SK-N-SH treated with all-trans-retinoic acid at 6 μM for 48 hours (cell line): ENCODE measurements around the gene RCAN1.
"Not testable (repeated sequence)": the region's sequence is repeated elsewhere in the genome, so short reads cannot be mapped to it uniquely, and the experiment has no call there.

Source experiments
- ATAC-seq: fragments of 200-7000 bp; cut with Tn5 transposase; 3 replicates; pipeline ENCODE4 v1.9.1; 2020; ENCODE audit warnings: mild to moderate bottlenecking, moderate library complexity
- ARNTL ChIP-seq: fragments of 450-650 bp; formaldehyde crosslinking; IDR thresholded peaks from 2 replicates; pipeline ENCODE4 v1.5.0; 2020; ENCODE audit warnings: low read depth, mild to moderate bottlenecking, moderate library complexity, borderline replicate concordance
- BACH2 ChIP-seq: fragments of 250-450 bp; sonication (Bioruptor Pico); IDR thresholded peaks from 2 replicates; pipeline ENCODE4 v1.9.0; 2021; ENCODE audit warnings: mild to moderate bottlenecking, borderline replicate concordance
- CSDC2 ChIP-seq: fragments of 250-450 bp; sonication (Bioruptor Pico); IDR thresholded peaks from 2 replicates; pipeline ENCODE4 v1.5.0; 2020; ENCODE audit warnings: mild to moderate bottlenecking, moderate library complexity
- ESRRG ChIP-seq: fragments of 250-450 bp; sonication (Bioruptor Pico); IDR thresholded peaks from 2 replicates; pipeline ENCODE4 v1.6.1; 2021; ENCODE audit warnings: mild to moderate bottlenecking
- GLIS3 ChIP-seq: fragments of 250-450 bp; sonication (Bioruptor Pico); IDR thresholded peaks from 2 replicates; pipeline ENCODE4 v1.5.0; 2020; ENCODE audit warnings: mild to moderate bottlenecking, moderate library complexity
- ISL1 ChIP-seq: fragments of 250-450 bp; sonication (Bioruptor Pico); IDR thresholded peaks from 2 replicates; pipeline ENCODE4 v2.1.2; 2022; ENCODE audit warnings: mild to moderate bottlenecking, moderate library complexity
- OSR1 ChIP-seq: fragments of 250-450 bp; sonication (Bioruptor Pico); IDR thresholded peaks from 2 replicates; pipeline ENCODE4 v1.8.0; 2022; ENCODE audit warnings: moderate library complexity, mild to moderate bottlenecking, inconsistent platforms
- PPARA ChIP-seq: fragments of 250-450 bp; sonication (Bioruptor Pico); IDR thresholded peaks from 2 replicates; pipeline ENCODE4 v1.5.0; 2020; ENCODE audit warnings: mild to moderate bottlenecking, borderline replicate concordance
- RARB ChIP-seq: fragments of 250-450 bp; sonication (Bioruptor Pico); IDR thresholded peaks from 2 replicates; pipeline ENCODE4 v1.8.0; 2021; ENCODE audit warnings: mild to moderate bottlenecking, moderate library complexity
- SNAI2 ChIP-seq: fragments of 250-450 bp; sonication (Bioruptor Pico); IDR thresholded peaks from 2 replicates; pipeline ENCODE4 v1.5.0; 2020; ENCODE audit warnings: mild to moderate bottlenecking, moderate library complexity
- TOX ChIP-seq: fragments of 250-450 bp; sonication (Bioruptor Pico); IDR thresholded peaks from 2 replicates; pipeline ENCODE4 v1.8.0; 2021; ENCODE audit warnings: mild to moderate bottlenecking, moderate library complexity, borderline replicate concordance
- TSHZ2 ChIP-seq: fragments of 250-450 bp; sonication (Bioruptor Pico); IDR thresholded peaks from 2 replicates; pipeline ENCODE4 v1.5.0; 2020; ENCODE audit warnings: mild to moderate bottlenecking, moderate library complexity
- ZC3H10 ChIP-seq: fragments of 250-450 bp; sonication (Bioruptor Pico); IDR thresholded peaks from 2 replicates; pipeline ENCODE4 v1.5.1; 2021; ENCODE audit warnings: mild to moderate bottlenecking, moderate library complexity
- ZFP3 ChIP-seq: fragments of 250-450 bp; sonication (Bioruptor Pico); IDR thresholded peaks from 2 replicates; pipeline ENCODE4 v1.5.0; 2020; ENCODE audit warnings: mild to moderate bottlenecking, moderate library complexity
- ZFP30 ChIP-seq: fragments of 450-650 bp; formaldehyde crosslinking; IDR thresholded peaks from 2 replicates; pipeline ENCODE4 v1.5.0; 2022; ENCODE audit warnings: mild to moderate bottlenecking, moderate library complexity
- ZNF565 ChIP-seq: fragments of 450-650 bp; formaldehyde crosslinking; conservative IDR thresholded peaks from 2 replicates; pipeline ENCODE4 v1.5.0; 2020; ENCODE audit warnings: low read depth, mild to moderate bottlenecking, moderate library complexity
- ZNF70 ChIP-seq: fragments of 450-650 bp; formaldehyde crosslinking; IDR thresholded peaks from 2 replicates; pipeline ENCODE4 v1.5.0; 2020; ENCODE audit warnings: mild to moderate bottlenecking, moderate library complexity
- TF ChIP-seq, protein P1 (sequence below): fragments of 250-450 bp; sonication (Bioruptor Pico); IDR thresholded peaks from 2 replicates; pipeline ENCODE4 v1.5.1; 2020; ENCODE audit warnings: low read depth, mild to moderate bottlenecking, moderate library complexity
- TF ChIP-seq, protein P2 (sequence below): fragments of 250-450 bp; sonication (Bioruptor Pico); IDR thresholded peaks from 2 replicates; pipeline ENCODE4 v1.8.0; 2021; ENCODE audit warnings: low read depth, mild to moderate bottlenecking, moderate library complexity, borderline replicate concordance
- TF ChIP-seq, protein P3 (sequence below): fragments of 250-450 bp; sonication (Bioruptor Pico); IDR thresholded peaks from 2 replicates; pipeline ENCODE4 v1.5.1; 2021; ENCODE audit warnings: mild to moderate bottlenecking, moderate library complexity

Gene RCAN1

DNA sequence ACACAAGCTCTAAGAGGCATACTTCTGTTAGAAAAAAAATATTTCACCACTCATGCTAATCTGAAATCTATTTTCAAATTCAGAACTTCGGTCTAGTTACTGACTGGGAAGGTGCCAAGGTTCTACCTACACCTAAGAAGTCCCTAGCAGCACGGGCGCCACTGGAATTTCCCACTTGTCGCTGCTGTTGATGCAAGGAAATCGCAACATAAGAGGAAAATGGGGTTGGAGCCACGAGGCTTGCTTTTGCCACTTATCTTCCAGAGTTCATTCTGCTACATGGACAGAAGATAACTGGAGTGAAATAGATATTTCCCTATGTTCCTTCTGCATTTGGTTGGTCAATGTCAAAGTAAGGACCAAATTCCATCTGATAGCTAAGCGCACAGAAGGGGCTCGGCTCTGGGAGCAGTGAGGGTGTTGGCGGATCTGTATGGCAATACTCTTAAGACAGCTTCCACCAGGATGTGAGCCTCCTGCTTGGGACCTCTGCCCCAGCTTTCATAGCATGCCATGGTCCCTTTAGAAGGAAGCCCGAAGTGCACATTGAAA is 47.2 kb downstream of the RCAN1 start:
- TF ChIP-seq, protein P1, sequence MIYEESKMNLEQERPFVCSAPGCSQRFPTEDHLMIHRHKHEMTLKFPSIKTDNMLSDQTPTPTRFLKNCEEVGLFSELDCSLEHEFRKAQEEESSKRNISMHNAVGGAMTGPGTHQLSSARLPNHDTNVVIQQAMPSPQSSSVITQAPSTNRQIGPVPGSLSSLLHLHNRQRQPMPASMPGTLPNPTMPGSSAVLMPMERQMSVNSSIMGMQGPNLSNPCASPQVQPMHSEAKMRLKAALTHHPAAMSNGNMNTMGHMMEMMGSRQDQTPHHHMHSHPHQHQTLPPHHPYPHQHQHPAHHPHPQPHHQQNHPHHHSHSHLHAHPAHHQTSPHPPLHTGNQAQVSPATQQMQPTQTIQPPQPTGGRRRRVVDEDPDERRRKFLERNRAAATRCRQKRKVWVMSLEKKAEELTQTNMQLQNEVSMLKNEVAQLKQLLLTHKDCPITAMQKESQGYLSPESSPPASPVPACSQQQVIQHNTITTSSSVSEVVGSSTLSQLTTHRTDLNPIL (CRISPR knock-in tag) = no peak
- TF ChIP-seq PPARA (no peak), TOX (CRISPR knock-in tag) (no peak), ARNTL (CRISPR knock-in tag) (no peak), ZFP30 (CRISPR knock-in tag) (no peak), ISL1 (no peak), ZNF70 (CRISPR knock-in tag) (no peak), OSR1 (CRISPR knock-in tag) (no peak), ZFP3 (CRISPR knock-in tag) (no peak), ESRRG (CRISPR knock-in tag) (no peak), RARB (no peak), SNAI2 (CRISPR knock-in tag) (no peak)
- TF ChIP-seq, protein P2, sequence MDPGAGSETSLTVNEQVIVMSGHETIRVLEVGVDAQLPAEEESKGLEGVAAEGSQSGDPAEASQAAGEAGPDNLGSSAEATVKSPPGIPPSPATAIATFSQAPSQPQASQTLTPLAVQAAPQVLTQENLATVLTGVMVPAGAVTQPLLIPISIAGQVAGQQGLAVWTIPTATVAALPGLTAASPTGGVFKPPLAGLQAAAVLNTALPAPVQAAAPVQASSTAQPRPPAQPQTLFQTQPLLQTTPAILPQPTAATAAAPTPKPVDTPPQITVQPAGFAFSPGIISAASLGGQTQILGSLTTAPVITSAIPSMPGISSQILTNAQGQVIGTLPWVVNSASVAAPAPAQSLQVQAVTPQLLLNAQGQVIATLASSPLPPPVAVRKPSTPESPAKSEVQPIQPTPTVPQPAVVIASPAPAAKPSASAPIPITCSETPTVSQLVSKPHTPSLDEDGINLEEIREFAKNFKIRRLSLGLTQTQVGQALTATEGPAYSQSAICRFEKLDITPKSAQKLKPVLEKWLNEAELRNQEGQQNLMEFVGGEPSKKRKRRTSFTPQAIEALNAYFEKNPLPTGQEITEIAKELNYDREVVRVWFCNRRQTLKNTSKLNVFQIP (CRISPR knock-in tag) = no peak
- TF ChIP-seq, protein P3, sequence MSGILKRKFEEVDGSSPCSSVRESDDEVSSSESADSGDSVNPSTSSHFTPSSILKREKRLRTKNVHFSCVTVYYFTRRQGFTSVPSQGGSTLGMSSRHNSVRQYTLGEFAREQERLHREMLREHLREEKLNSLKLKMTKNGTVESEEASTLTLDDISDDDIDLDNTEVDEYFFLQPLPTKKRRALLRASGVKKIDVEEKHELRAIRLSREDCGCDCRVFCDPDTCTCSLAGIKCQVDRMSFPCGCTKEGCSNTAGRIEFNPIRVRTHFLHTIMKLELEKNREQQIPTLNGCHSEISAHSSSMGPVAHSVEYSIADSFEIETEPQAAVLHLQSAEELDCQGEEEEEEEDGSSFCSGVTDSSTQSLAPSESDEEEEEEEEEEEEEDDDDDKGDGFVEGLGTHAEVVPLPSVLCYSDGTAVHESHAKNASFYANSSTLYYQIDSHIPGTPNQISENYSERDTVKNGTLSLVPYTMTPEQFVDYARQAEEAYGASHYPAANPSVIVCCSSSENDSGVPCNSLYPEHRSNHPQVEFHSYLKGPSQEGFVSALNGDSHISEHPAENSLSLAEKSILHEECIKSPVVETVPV (CRISPR knock-in tag) = no peak
- no peak for ATAC-seq

DNA sequence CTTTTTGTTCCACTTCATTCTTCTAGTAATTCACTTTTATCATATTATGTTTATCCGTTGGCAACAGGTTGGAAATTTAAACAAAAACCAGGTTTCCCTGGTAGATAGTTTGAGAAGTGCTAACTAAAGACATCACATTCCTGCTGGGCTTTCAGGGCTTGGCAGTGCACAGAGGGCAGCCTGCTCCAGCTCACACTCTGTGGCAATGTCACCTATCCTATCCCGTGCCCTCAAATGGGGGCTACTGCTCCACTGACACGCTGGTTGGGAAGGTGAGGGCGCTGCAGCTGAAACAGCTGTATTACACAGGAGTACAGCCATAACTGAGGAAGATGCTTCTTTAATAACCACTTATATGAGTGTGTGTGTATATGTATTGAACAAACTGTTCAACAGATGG is 49.7 kb downstream of the RCAN1 start:
- TF ChIP-seq OSR1 (CRISPR knock-in tag) = no peak
- TF ChIP-seq, protein P2 (CRISPR knock-in tag) = no peak
- no peak for TF ChIP-seq PPARA
- TF ChIP-seq TOX (CRISPR knock-in tag) = no peak
- no peak for TF ChIP-seq SNAI2 (CRISPR knock-in tag)
- TF ChIP-seq TSHZ2 (CRISPR knock-in tag) = no peak
- no peak for TF ChIP-seq GLIS3 (CRISPR knock-in tag)
- no peak for TF ChIP-seq ZFP3 (CRISPR knock-in tag)
- TF ChIP-seq RARB = no peak
- TF ChIP-seq, protein P1 (CRISPR knock-in tag) = no peak
- no peak for TF ChIP-seq CSDC2 (CRISPR knock-in tag)
- TF ChIP-seq, protein P3 (CRISPR knock-in tag) = no peak
- TF ChIP-seq BACH2 = no peak
- TF ChIP-seq ZNF565 = no peak
- no peak for TF ChIP-seq ESRRG (CRISPR knock-in tag)
- TF ChIP-seq ZC3H10 (CRISPR knock-in tag) = no peak
- TF ChIP-seq, all 23 proteins: peak for 0
- ATAC-seq = no peak

DNA sequence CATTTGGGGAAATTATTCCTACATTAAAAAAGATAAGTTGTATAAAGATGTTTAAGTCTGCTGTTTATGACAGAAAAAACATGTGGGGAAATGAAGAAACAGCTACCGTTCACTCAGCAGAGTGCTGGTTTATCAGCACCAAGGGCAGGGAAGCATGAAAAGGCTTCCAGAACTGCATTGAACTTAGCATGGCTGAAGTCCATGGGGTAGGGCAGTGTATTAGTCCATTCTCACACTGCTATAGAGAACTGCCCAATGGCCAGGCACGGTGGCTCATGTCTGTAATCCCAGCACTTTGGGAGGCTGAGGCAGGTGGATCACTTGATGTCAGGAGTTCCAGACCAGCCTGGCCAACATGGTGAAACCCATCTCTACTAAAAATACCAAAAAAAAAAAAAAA is 51.5 kb downstream of the RCAN1 start:
- ATAC-seq = not testable (repeated sequence)
